Activated CD4-positive, alpha-beta memory T cell treated with anti-CD3 and anti-CD28 coated beads for 36 hours (primary cell): ENCODE measurements around the gene BLOC1S2. TPM values are rescaled to one million over a fixed set of nuclear protein-coding genes. Genes with fewer than 3 reads are reported as not detected.
"Not testable (repeated sequence)": the region's sequence is repeated elsewhere in the genome, so short reads cannot be mapped to it uniquely, and the experiment has no call there.

Experiments used
- CTCF ChIA-PET: fragments of 350-600 bp; sonication (Branson Sonifier 250); formaldehyde crosslinking; loops from one replicate; lab custom pipeline; 2021; ENCODE audit warnings: antibody characterized with exemption, inconsistent platforms; lab: Charles Lee
- POLR2A ChIA-PET: fragments of 350-600 bp; sonication (Branson Sonifier 250); formaldehyde crosslinking; loops from one replicate; lab custom pipeline; 2021; ENCODE audit warnings: antibody characterized with exemption; lab: Charles Lee
- DNase-seq: peaks from one replicate; pipeline ENCODE4 v3.0.0-alpha.2; 2020
- H3K27ac Mint-ChIP-seq: one replicate; pipeline ENCODE4 v1.8.0; 2021; ENCODE audit warnings: mixed read lengths
- H3K27me3 Mint-ChIP-seq: one replicate; pipeline ENCODE4 v1.8.0; 2021; ENCODE audit warnings: mixed read lengths
- H3K36me3 Mint-ChIP-seq: one replicate; pipeline ENCODE4 v1.8.0; 2021; ENCODE audit warnings: mixed read lengths
- H3K4me1 Mint-ChIP-seq: one replicate; pipeline ENCODE4 v1.8.0; 2021; ENCODE audit warnings: low read depth, mixed read lengths
- H3K4me3 Mint-ChIP-seq: one replicate; pipeline ENCODE4 v1.8.0; 2021; ENCODE audit warnings: mild to moderate bottlenecking, mixed read lengths
- H3K9me3 Mint-ChIP-seq: one replicate; pipeline ENCODE4 v1.8.0; 2021; ENCODE audit warnings: mixed read lengths
- intact Hi-C: fragments of 100-400 bp; cut with micrococcal nuclease; formaldehyde crosslinking; loops from one replicate; pipeline ENCODE4 v1.15.1; 2023
- total RNA-seq, 2 experiments: library from RNA; stranded (reverse); gene quantifications; one replicate each; pipeline ENCODE4 v1.2.3, GENCODE V29; 2021

BLOC1S2 gene
- total RNA-seq, 2 experiments from 2014 or later: 50.5 to 51.5 TPM

DNA sequence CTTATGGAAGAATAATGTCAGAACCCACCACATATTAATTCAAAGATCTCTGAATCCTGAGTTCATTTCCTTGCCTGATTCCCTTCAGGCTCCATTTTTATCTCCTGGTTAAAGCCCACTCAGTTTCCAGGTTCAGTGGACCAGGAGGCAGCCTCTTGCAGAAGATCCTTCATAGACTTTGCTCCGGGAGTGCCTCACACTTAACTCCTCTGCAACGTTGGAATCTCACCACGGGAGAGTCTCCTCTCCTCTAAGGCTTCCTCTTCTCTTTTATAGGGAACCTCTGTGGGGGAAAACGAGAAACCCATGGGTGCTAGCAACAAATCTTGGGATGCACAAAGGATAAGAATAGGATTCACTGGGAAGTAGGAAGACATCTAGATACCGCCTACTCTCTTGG lies 1.7 kb upstream of the BLOC1S2 start:
- intact Hi-C loops: loop anchor here (5.0 kb wide), 2 partner anchors 101 to 194 kb away; partner anchors contain the start of gene ERLIN1
- POLR2A ChIA-PET: no interaction called here
- no peak overlapping the region for H3K27ac Mint-ChIP-seq

DNA sequence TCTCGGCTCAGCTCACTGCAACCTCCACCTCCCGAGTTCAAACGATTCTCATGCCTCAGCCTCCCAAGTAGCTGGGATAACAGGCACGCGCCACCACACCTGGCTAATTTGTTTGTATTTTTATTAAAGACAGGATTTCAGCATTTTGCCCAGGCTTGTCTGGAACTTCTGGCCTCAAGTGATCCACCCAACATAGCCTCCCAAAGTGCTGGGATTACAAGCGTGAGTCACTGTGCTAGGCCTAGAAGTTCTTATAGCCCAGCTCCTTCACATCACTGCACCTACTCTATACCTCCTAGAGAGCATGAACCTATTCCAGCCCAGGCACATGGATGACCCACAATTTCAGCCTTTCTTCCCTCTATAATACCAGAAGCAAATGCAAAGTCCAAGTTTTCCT lies 1.3 kb upstream of the BLOC1S2 start:
- H3K4me3 Mint-ChIP-seq: no peak overlapping the region
- intact Hi-C loops: loop anchor here (2.0 to 5.0 kb wide), 5 partner anchors 39 to 625 kb away; partner anchors contain the start of genes ERLIN1 and SLF2
- no peak overlapping the region for H3K27ac Mint-ChIP-seq
- POLR2A ChIA-PET: no interaction called here
- peaks cover 1% of the 10 kb centered on the region for H3K27me3 Mint-ChIP-seq
- CTCF ChIA-PET: no interaction called here
- no peak for DNase-seq
- H3K9me3 Mint-ChIP-seq: no peaks in the 10 kb centered on the region
- peaks cover 23% of the 10 kb centered on the region for H3K4me1 Mint-ChIP-seq
- peaks cover 14% of the 10 kb centered on the region for H3K36me3 Mint-ChIP-seq

More for the DNA sequence above, 1.7 kb upstream of the BLOC1S2 start:
- Mint-ChIP-seq H3K4me3 (no peak overlapping the region), H3K36me3 (peaks cover 14% of the 10 kb centered on the region), H3K9me3 (no peaks in the 10 kb centered on the region), H3K27me3 (peaks cover 1% of the 10 kb centered on the region), H3K4me1 (peaks cover 23% of the 10 kb centered on the region)
- no peak for DNase-seq
- CTCF ChIA-PET: no interaction called here

DNA sequence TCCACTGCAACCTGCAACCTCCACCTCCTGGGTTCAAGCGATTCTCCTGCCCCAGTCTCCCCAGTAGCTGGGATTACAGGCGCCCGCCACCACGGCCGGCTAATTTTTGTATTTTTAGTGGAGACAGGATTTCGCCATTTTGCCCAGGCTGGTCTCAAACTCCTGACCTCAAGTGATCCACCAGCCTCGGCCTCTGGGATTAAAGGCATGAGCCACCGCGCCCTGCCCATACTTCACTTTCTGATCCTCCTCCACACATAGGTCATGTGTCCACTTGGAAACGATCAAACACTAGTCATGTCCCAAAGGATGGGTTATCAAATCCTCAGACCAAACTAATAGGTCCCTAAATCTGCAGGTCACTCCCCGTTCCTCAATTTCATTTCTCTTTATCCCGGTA lies 1.2 kb downstream of the BLOC1S2 start:
- ChIA-PET CTCF (interaction anchor here (1.0 to 1.7 kb wide), 3 partner anchors 46 to 198 kb away, joined by 3 to 6 read pairs (median 3); no protein-coding TSS in a partner anchor), POLR2A (interaction anchor here (2.1 kb wide), 1 partner anchor 224 kb away, joined by 8 read pairs; no protein-coding TSS in a partner anchor)
- Mint-ChIP-seq H3K4me1 (peaks cover 23% of the 10 kb centered on the region), H3K27ac (peak overlapping the region; percentile 99), H3K4me3 (peak overlapping the region; percentile 98), H3K36me3 (peaks cover 17% of the 10 kb centered on the region)
- not testable (repeated sequence) for H3K27me3 Mint-ChIP-seq, DNase-seq, H3K9me3 Mint-ChIP-seq
- intact Hi-C loops: loop anchor here (5.0 kb wide), 2 partner anchors 98 to 197 kb away; partner anchors contain the start of gene ERLIN1

DNA sequence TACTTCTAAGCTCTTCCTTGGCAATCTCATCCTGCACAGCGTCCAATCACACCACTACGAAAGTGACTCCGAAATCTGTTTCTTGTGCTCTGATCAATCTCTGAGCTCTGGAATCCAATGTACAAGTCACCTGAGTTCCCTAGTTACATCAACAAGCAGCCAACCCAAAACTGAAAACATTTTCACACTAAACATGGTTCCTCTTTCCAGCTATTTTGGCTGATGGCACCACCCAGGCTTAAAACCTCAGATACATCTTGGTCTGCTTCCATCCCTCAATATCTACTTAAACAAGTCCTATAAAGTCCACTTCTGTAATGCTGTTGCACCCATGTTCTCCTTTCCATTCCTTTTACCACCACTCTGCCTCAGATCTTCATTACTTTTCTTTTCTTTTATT lies 3.6 kb downstream of the BLOC1S2 start:
- ChIA-PET CTCF (no interaction called here), POLR2A (no interaction called here)
- intact Hi-C loops: no loop called here
- Mint-ChIP-seq H3K27me3 (peaks cover 1% of the 10 kb centered on the region), H3K4me1 (peaks cover 23% of the 10 kb centered on the region), H3K27ac (no peak overlapping the region), H3K36me3 (peaks cover 27% of the 10 kb centered on the region), H3K9me3 (no peaks in the 10 kb centered on the region), H3K4me3 (no peak overlapping the region)
- DNase-seq: no peak

DNA sequence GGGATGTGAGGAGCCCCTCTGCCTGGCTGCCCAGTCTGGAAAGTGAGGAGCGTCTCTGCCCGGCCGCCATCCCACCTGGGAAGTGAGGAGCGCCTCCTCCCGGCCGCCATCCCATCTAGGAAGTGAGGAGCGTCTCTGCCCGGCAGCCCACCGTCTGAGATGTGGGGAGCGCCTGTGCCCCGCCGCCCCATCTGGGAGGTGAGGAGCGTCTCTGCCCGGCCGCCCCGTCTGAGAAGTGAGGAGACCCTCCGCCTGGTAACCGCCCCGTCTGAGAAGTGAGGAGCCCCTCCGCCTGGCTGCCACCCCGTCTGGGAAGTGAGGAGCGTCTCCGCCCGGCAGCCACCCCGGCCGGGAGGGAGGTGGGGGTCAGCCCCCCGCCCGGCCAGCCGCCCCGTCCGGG lies 9.5 kb downstream of the BLOC1S2 start:
- H3K4me1 Mint-ChIP-seq, H3K9me3 Mint-ChIP-seq, POLR2A ChIA-PET, CTCF ChIA-PET, intact Hi-C loops, H3K27me3 Mint-ChIP-seq, H3K4me3 Mint-ChIP-seq, DNase-seq, H3K27ac Mint-ChIP-seq: not testable (repeated sequence)
- H3K36me3 Mint-ChIP-seq: peaks cover 24% of the 10 kb centered on the region

DNA sequence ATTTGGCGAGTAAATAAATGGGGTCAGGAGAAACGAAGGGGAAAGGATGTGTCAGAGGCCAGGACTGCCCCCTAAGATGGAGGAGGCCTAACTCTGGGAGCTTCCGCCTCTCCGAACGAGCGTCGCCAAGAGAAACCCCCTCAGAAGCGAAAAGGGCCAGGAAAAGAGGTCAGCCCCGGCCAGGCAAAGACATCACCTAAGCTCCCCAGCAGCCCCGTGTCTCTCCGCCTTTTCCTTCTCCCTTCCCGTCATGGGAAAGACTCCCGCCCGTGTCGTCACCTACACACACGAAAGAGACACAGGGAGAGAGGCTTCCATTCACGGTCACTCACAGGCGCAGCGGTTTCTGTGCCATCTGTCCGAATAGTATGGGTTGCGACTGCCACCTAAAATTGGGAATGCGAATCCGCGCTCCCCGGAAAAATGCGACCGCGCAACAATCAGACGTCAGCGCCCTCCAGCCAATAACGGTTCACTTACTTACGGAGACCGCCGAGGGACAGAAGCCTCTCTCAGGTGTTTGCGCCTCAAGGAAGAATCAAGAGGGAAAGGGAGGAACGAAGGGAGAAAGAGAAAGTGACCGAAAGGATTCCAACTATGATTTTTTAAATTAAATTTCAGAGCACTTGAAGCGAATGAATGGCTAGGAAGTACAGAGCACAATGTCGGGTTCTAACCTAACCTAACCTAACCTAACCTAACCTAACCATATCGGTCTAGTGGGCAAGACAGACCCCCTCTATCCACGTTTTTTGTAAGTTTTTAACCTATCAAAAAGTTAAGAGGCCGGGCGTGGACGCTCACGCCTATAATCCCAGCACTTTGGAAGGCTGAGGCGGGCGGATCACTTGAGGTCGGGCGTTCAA lies 19.0 kb downstream of the BLOC1S2 start, which contains the start of gene CWF19L1:
Gene CWF19L1 (minus strand): TSS at position 400 of the 866 bp plus-strand sequence. CDS start 45 bp downstream, at position 355.
- ChIA-PET POLR2A (interaction anchor here (0.7 kb wide), 1 partner anchor 81 kb away, joined by 4 read pairs; the partner anchor contains the start of gene ERLIN1), CTCF (interaction anchor here (1.0 kb wide), 1 partner anchor 70 kb away, joined by 4 read pairs; no protein-coding TSS in a partner anchor)

DNA sequence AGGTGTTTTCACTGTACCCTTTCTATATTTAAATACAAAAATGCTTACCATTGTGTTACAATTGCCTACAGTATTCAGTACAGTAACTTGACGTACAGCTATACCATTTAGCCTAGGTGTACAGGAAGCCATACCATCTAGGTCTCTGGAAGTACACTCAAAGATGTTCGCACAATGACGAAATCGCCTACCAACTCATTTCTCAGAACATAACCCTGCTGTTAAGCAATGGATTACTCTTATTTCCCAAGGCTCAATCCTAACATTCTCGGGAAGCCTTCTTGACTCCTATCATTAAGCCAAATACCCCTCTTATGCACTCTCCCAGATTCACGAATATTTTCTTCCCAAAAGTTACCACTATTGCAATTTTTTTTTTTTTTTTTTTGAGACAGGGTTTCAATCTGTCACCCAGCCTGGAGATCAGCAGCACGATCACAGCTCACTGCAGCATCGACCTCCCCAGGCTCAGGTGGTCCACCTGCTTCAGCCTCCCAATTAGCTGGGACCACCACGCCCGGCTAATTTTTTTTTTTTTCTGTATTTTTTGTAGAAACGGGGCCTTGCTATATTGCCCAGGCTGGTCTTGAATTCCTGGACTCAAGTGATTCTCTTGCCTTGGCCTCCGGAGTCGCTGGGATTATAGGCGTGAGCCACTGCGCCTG lies 20.5 kb downstream of the BLOC1S2 start:
- Mint-ChIP-seq H3K27me3 (no peaks in the 10 kb centered on the region), H3K27ac (no peak overlapping the region), H3K36me3 (peaks cover 6% of the 10 kb centered on the region), H3K9me3 (no peaks in the 10 kb centered on the region), H3K4me1 (peaks cover 29% of the 10 kb centered on the region), H3K4me3 (peak overlapping the region; percentile 65)
- DNase-seq: no peak
- ChIA-PET CTCF (interaction anchor here (1.0 kb wide), 1 partner anchor 27 kb away, joined by 4 read pairs; no protein-coding TSS in a partner anchor), POLR2A (no interaction called here)
- intact Hi-C loops: loop anchor here (2.0 kb wide), 1 partner anchor 79 kb away; the partner anchor contains the start of gene ERLIN1

More for the DNA sequence above, 19.0 kb downstream of the BLOC1S2 start, which contains the start of gene CWF19L1:
- peaks cover 22% of the 10 kb centered on the region for H3K4me1 Mint-ChIP-seq
- peak; percentile 88 for DNase-seq
- peaks cover 6% of the 10 kb centered on the region for H3K36me3 Mint-ChIP-seq
- intact Hi-C loops: loop anchor here (1.0 to 2.0 kb wide), 3 partner anchors 19 to 81 kb away; partner anchors contain the start of genes BLOC1S2, CHUK and ERLIN1
- no peaks in the 10 kb centered on the region for H3K9me3 Mint-ChIP-seq
- peak within 1 kb of the TSS; percentile 100 for H3K4me3 Mint-ChIP-seq
- peak within 1 kb of the TSS; percentile 98 for H3K27ac Mint-ChIP-seq
- no peaks in the 10 kb centered on the region for H3K27me3 Mint-ChIP-seq

DNA sequence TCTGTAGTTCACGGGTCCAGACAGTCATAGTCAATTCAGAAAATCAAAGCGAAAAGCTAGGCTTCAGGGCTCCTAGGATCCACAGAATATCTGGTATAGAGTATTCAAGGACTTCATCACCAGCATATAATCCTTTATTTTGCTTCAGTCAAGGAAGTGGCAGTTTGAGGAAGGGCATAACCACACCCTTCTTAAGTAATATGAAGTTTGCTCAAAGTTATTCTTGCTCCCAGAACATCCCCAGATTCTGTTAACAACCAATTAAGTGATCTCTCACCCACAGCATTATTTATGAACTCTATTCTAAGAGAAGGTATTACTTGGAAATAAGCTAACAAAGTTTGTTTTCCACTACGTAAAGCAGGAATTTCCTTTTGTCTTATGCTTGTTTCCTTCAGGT lies 32.3 kb downstream of the BLOC1S2 start:
- Mint-ChIP-seq H3K4me1 (no peaks in the 10 kb centered on the region), H3K4me3 (no peak overlapping the region), H3K36me3 (peaks cover 54% of the 10 kb centered on the region), H3K27me3 (no peaks in the 10 kb centered on the region), H3K9me3 (no peaks in the 10 kb centered on the region), H3K27ac (no peak overlapping the region)
- ChIA-PET POLR2A (no interaction called here), CTCF (no interaction called here)
- intact Hi-C loops: no loop called here
- DNase-seq: no peak

DNA sequence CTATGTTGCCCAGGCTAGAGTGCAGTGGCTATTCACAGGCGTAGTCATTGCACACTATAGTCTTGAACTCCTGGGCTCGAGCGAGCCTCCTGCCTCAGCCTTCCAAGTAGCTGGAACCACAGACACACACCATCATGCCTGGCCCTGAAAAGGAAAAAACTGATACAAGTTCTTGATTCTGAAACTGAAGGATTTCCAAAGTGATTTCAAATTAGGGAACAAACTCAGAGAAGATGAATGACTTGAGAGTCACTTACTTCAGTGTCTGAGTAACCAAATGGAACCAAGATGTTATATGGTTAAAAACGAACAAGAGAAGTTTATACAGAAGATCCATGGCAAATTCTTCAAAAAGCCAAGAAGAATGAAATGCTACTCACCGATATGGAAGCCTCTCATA lies 33.4 kb downstream of the BLOC1S2 start:
- DNase-seq: no peak
- H3K27ac Mint-ChIP-seq: no peak overlapping the region
- POLR2A ChIA-PET: no interaction called here
- intact Hi-C loops: no loop called here
- H3K4me3 Mint-ChIP-seq: no peak overlapping the region
- CTCF ChIA-PET: no interaction called here
- no peaks in the 10 kb centered on the region for H3K27me3 Mint-ChIP-seq
- H3K4me1 Mint-ChIP-seq: no peaks in the 10 kb centered on the region
- peaks cover 56% of the 10 kb centered on the region for H3K36me3 Mint-ChIP-seq
- H3K9me3 Mint-ChIP-seq: no peaks in the 10 kb centered on the region

DNA sequence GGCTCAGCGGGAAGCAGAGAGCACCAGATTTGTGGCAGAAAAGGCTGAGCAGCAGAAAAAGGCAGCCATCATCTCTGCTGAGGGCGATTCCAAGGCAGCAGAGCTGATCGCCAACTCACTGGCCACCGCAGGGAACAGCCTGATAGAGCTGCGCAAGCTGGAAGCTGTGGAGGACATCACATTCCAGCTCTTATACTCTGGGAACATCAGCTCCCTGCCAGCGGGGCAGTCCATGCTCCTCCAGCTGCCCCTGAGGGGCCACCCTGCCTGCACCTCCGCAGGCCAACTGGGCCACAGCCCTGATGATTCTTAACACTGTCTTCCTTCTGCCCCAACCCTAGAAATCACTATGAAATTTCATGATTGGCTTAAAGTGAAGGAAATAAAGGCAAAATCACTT lies 37.7 kb downstream of the BLOC1S2 start:
- Mint-ChIP-seq H3K4me3 (no peak overlapping the region), H3K27me3 (no peaks in the 10 kb centered on the region), H3K4me1 (no peaks in the 10 kb centered on the region), H3K36me3 (peaks cover 39% of the 10 kb centered on the region), H3K27ac (no peak overlapping the region), H3K9me3 (no peaks in the 10 kb centered on the region)
- intact Hi-C loops: no loop called here
- ChIA-PET CTCF (interaction anchor here (1.1 to 1.2 kb wide), 2 partner anchors 8 to 403 kb away, joined by 3 to 4 read pairs; no protein-coding TSS in a partner anchor), POLR2A (interaction anchor here (1.0 kb wide), 1 partner anchor 11 kb away, joined by 3 read pairs; no protein-coding TSS in a partner anchor)
- DNase-seq: no peak

DNA sequence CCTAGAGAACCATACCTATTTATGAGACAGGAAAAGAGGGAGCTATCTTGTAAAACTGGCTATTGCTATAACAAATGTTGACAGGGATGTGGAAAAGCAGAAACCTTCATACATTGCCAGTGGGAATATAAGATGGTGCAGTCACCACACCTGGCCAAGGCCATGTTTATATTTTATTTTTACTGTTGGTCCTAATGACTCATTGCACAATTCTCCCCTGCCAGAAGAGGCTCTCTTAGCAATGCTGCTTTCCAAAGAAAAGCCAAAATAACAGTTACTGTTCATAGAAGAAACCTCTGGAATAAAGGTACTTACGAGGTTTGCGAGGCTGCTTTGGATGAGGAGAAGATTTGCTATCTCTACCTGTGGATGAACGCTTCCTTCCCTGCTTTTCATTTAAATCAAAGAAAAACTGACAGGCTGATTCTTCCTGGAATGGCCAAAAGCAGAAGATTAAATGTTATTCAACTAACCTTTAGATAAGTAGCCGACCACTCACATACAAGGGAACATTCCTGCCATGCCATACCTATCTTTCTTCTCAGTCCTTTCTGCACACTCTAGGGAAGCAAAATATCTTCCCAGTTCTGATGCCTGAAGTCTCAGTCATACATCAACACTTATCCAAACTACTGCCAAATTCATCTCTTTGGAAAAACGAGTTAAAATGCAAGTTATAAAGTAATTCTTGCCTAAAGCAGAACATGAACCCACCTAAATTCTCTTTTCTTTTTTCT lies 40.8 kb downstream of the BLOC1S2 start:
- POLR2A ChIA-PET: no interaction called here
- DNase-seq: no peak
- intact Hi-C loops: no loop called here
- no peaks in the 10 kb centered on the region for H3K9me3 Mint-ChIP-seq
- no peak overlapping the region for H3K4me3 Mint-ChIP-seq
- CTCF ChIA-PET: no interaction called here
- H3K27me3 Mint-ChIP-seq: no peaks in the 10 kb centered on the region
- H3K4me1 Mint-ChIP-seq: peaks cover 5% of the 10 kb centered on the region
- peaks cover 38% of the 10 kb centered on the region for H3K36me3 Mint-ChIP-seq
- no peak overlapping the region for H3K27ac Mint-ChIP-seq
